ENCODE measurements around the gene ARHGEF9.
"Not testable (repeated sequence)": the region's sequence is repeated elsewhere in the genome, so short reads cannot be mapped to it uniquely, and the experiment has no call there.

ARHGEF9 gene

GRCh38 chrX:63784902-63785707 lies at the start of gene ARHGEF9:
Gene ARHGEF9 (minus strand): TSS chrX:63785214. CDS start chrX:63785145, 69 bp downstream.
- DNase-seq = no peak

- not testable (repeated sequence) for DNase-seq
Measured at GRCh38 chrX:63825446-63825845, 40.4 kb upstream of the ARHGEF9 start.

- DNase-seq = no peak
Measured at GRCh38 chrX:63818156-63818555, 33.1 kb upstream of the ARHGEF9 start.

- no peak for DNase-seq
Measured at GRCh38 chrX:63817696-63818095, 32.7 kb upstream of the ARHGEF9 start.

- no peak for DNase-seq
Measured at GRCh38 chrX:63812823-63813222, 27.8 kb upstream of the ARHGEF9 start.

- DNase-seq = no peak
Measured at GRCh38 chrX:63810746-63811145, 25.7 kb upstream of the ARHGEF9 start.

- no peak for DNase-seq
Measured at GRCh38 chrX:63809173-63809572, 24.2 kb upstream of the ARHGEF9 start.

- DNase-seq = not testable (repeated sequence)
Measured at GRCh38 chrX:63795406-63795805, 10.4 kb upstream of the ARHGEF9 start.

GRCh38 chrX:63785708-63786040 lies 660 bp upstream of the ARHGEF9 start:
- DNase-seq = no peak

- no peak for DNase-seq
Measured at GRCh38 chrX:63784346-63784901, 590 bp downstream of the ARHGEF9 start.

- DNase-seq = no peak
Measured at GRCh38 chrX:63782515-63782914, 2.5 kb downstream of the ARHGEF9 start.

GRCh38 chrX:63768760-63769159 lies 16.3 kb downstream of the ARHGEF9 start:
- no peak for DNase-seq

- DNase-seq = no peak
Measured at GRCh38 chrX:63765712-63766111, 19.3 kb downstream of the ARHGEF9 start.

GRCh38 chrX:63764946-63765345 lies 20.1 kb downstream of the ARHGEF9 start:
- DNase-seq = no peak

- DNase-seq = no peak
Measured at GRCh38 chrX:63761639-63762038, 23.4 kb downstream of the ARHGEF9 start.

GRCh38 chrX:63758011-63758410 lies 27.0 kb downstream of the ARHGEF9 start:
- no peak for DNase-seq

GRCh38 chrX:63755892-63756291 lies 29.1 kb downstream of the ARHGEF9 start:
- no peak for DNase-seq

- DNase-seq = peak; percentile 66
Measured at GRCh38 chrX:63754860-63755579, 30.0 kb downstream of the ARHGEF9 start.

GRCh38 chrX:63754136-63754859 lies 30.7 kb downstream of the ARHGEF9 start:
- DNase-seq = no peak

GRCh38 chrX:63751481-63751880 lies 33.5 kb downstream of the ARHGEF9 start:
- no peak for DNase-seq

- DNase-seq = no peak
Measured at GRCh38 chrX:63750811-63751210, 34.2 kb downstream of the ARHGEF9 start.

GRCh38 chrX:63747331-63747730 lies 37.7 kb downstream of the ARHGEF9 start:
- DNase-seq = peak; percentile 41

- DNase-seq = no peak
Measured at GRCh38 chrX:63746715-63747114, 38.3 kb downstream of the ARHGEF9 start.

Data from kidney glomerular epithelial cell (primary cell).